Iris pigment epithelial cell (primary cell): ENCODE measurements around the gene OR11H7.
A peak's percentile ranks its signal among the peaks of the same experiment; 100 is the strongest.
"Not testable (repeated sequence)": the region's sequence is repeated elsewhere in the genome, so short reads cannot be mapped to it uniquely, and the experiment has no call there.

Experiments used
- DNase-seq: peaks from one replicate; pipeline ENCODE4 v3.0.0-alpha.2; 2011; ENCODE audit warnings: low read depth

Gene OR11H7

GRCh38 chr14:20228681-20229080, at the start of gene OR11H7:
Gene OR11H7, plus strand, starts transcription at chr14:20228981.
- no peak for DNase-seq

- no peak for DNase-seq
Measured at GRCh38 chr14:20179218-20179617, 49.6 kb upstream of the OR11H7 start.

- DNase-seq, result no peak
Measured at GRCh38 chr14:20179880-20180279, 48.9 kb upstream of the OR11H7 start.

GRCh38 chr14:20180486-20180885, 48.3 kb upstream of the OR11H7 start:
- DNase-seq, result no peak

GRCh38 chr14:20184181-20184580, 44.6 kb upstream of the OR11H7 start:
- no peak for DNase-seq

- DNase-seq, result no peak
Measured at GRCh38 chr14:20190596-20190995, 38.2 kb upstream of the OR11H7 start, which contains the start of gene OR11G2. Gene OR11G2, plus strand, starts transcription at chr14:20190896. Its CDS starts 6,542 bp downstream, at chr14:20197438.

- no peak for DNase-seq
Measured at GRCh38 chr14:20191396-20191795, 37.4 kb upstream of the OR11H7 start.

- DNase-seq, result no peak
Measured at GRCh38 chr14:20194101-20194500, 34.7 kb upstream of the OR11H7 start.

GRCh38 chr14:20195170-20195569, 33.6 kb upstream of the OR11H7 start:
- not testable (repeated sequence) for DNase-seq

GRCh38 chr14:20195911-20196310, 32.9 kb upstream of the OR11H7 start:
- DNase-seq, result no peak

- DNase-seq, result no peak
Measured at GRCh38 chr14:20197459-20197858, 31.3 kb upstream of the OR11H7 start.

- no peak for DNase-seq
Measured at GRCh38 chr14:20198991-20199390, 29.8 kb upstream of the OR11H7 start.

- no peak for DNase-seq
Measured at GRCh38 chr14:20204721-20205120, 24.1 kb upstream of the OR11H7 start.

GRCh38 chr14:20209595-20209994, 19.2 kb upstream of the OR11H7 start:
- DNase-seq, result no peak

GRCh38 chr14:20212406-20212805, 16.4 kb upstream of the OR11H7 start:
- not testable (repeated sequence) for DNase-seq

- DNase-seq, result peak; percentile 7
Measured at GRCh38 chr14:20215196-20215595, 13.6 kb upstream of the OR11H7 start.

GRCh38 chr14:20219033-20219432, 9.7 kb upstream of the OR11H7 start:
- no peak for DNase-seq

GRCh38 chr14:20223410-20223809, 5.4 kb upstream of the OR11H7 start, which contains the start of gene OR11H6:
Gene OR11H6, plus strand, starts transcription at chr14:20223710. Its CDS starts 0 bp downstream, at chr14:20223710.
- DNase-seq, result no peak

GRCh38 chr14:20235415-20235814, 6.6 kb downstream of the OR11H7 start:
- not testable (repeated sequence) for DNase-seq

- DNase-seq, result no peak
Measured at GRCh38 chr14:20247646-20248246, 19.0 kb downstream of the OR11H7 start.

- DNase-seq, result peak; percentile 32
Measured at GRCh38 chr14:20262642-20263128, 33.9 kb downstream of the OR11H7 start.

GRCh38 chr14:20264361-20264760, 35.6 kb downstream of the OR11H7 start:
- DNase-seq, result not testable (repeated sequence)

- DNase-seq, result no peak
Measured at GRCh38 chr14:20274062-20274461, 45.3 kb downstream of the OR11H7 start.

- DNase-seq, result no peak
Measured at GRCh38 chr14:20277409-20277808, 48.6 kb downstream of the OR11H7 start.
